ENCODE results near the gene PARD3B. TPM values are rescaled to one million over a fixed set of nuclear protein-coding genes. Genes with fewer than 3 reads are reported as not detected.
A peak's percentile ranks its signal among the peaks of the same experiment; 100 is the strongest.

The PARD3B gene
- total and polyA plus RNA-seq, 2 of the 13 experiments (the other 11 are each of a cell fraction or from before 2014, with no cell fraction given): 0.71 to 2.3 TPM

- TF ChIP-seq, protein P1, sequence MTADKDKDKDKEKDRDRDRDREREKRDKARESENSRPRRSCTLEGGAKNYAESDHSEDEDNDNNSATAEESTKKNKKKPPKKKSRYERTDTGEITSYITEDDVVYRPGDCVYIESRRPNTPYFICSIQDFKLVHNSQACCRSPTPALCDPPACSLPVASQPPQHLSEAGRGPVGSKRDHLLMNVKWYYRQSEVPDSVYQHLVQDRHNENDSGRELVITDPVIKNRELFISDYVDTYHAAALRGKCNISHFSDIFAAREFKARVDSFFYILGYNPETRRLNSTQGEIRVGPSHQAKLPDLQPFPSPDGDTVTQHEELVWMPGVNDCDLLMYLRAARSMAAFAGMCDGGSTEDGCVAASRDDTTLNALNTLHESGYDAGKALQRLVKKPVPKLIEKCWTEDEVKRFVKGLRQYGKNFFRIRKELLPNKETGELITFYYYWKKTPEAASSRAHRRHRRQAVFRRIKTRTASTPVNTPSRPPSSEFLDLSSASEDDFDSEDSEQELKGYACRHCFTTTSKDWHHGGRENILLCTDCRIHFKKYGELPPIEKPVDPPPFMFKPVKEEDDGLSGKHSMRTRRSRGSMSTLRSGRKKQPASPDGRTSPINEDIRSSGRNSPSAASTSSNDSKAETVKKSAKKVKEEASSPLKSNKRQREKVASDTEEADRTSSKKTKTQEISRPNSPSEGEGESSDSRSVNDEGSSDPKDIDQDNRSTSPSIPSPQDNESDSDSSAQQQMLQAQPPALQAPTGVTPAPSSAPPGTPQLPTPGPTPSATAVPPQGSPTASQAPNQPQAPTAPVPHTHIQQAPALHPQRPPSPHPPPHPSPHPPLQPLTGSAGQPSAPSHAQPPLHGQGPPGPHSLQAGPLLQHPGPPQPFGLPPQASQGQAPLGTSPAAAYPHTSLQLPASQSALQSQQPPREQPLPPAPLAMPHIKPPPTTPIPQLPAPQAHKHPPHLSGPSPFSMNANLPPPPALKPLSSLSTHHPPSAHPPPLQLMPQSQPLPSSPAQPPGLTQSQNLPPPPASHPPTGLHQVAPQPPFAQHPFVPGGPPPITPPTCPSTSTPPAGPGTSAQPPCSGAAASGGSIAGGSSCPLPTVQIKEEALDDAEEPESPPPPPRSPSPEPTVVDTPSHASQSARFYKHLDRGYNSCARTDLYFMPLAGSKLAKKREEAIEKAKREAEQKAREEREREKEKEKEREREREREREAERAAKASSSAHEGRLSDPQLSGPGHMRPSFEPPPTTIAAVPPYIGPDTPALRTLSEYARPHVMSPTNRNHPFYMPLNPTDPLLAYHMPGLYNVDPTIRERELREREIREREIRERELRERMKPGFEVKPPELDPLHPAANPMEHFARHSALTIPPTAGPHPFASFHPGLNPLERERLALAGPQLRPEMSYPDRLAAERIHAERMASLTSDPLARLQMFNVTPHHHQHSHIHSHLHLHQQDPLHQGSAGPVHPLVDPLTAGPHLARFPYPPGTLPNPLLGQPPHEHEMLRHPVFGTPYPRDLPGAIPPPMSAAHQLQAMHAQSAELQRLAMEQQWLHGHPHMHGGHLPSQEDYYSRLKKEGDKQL (CRISPR knock-in tag; IDR thresholded peaks at IDR 0.05; ENCODE audit: low read depth): peak; percentile 93
- TF ChIP-seq ZNF263 (CRISPR knock-in tag; IDR thresholded peaks at IDR 0.05) (no peak), PITX1 (CRISPR knock-in tag; IDR thresholded peaks at IDR 0.05) (peak; percentile 96), HNF1A (IDR thresholded peaks at IDR 0.05; ENCODE audit: low read depth) (peak; percentile 71; the same call in 1 of the 2 replicates), HNF1A (CRISPR knock-in tag; IDR thresholded peaks at IDR 0.05; ENCODE audit: borderline replicate concordance) (no peak; the same call in 1 of the 2 replicates), TIGD3 (CRISPR knock-in tag; IDR thresholded peaks at IDR 0.05; ENCODE audit: borderline replicate concordance) (no peak), BCL6 (CRISPR knock-in tag; IDR thresholded peaks at IDR 0.05) (peak; percentile 54; the same call in 1 of the 2 replicates), HMG20A (CRISPR knock-in tag; IDR thresholded peaks at IDR 0.05; ENCODE audit: borderline replicate concordance) (peak; percentile 97), CBX2 (IDR thresholded peaks at IDR 0.05; ENCODE audit: low read depth, low read length) (no peak), CBX2 (CRISPR knock-in tag; IDR thresholded peaks at IDR 0.05; ENCODE audit: low read depth) (no peak), ZNF841 (CRISPR knock-in tag; IDR thresholded peaks at IDR 0.05; ENCODE audit: borderline replicate concordance) (no peak), SMC3 (IDR thresholded peaks at IDR 0.05; ENCODE audit: low read length) (no peak), CBFB (CRISPR knock-in tag; IDR thresholded peaks at IDR 0.05) (peak; percentile 92), NR2F1 (CRISPR knock-in tag; IDR thresholded peaks at IDR 0.05) (peak in 1 of 2 experiments; percentile 67; a peak in 2 of 4 replicates), TBX3 (IDR thresholded peaks at IDR 0.05; ENCODE audit: borderline replicate concordance) (peak; percentile 94), NFE2 (CRISPR knock-in tag; IDR thresholded peaks at IDR 0.05) (peak; percentile 91), TCF7L2 (IDR thresholded peaks at IDR 0.05; ENCODE audit: low read depth, low read length) (peak; percentile 71), HMG20B (CRISPR knock-in tag; conservative IDR thresholded peaks at IDR 0.05) (0 out of 2 replicates have a peak, but pooled peaks have one; percentile 47), ZFP62 (CRISPR knock-in tag; IDR thresholded peaks at IDR 0.05) (no peak), ZIK1 (CRISPR knock-in tag; IDR thresholded peaks at IDR 0.05; ENCODE audit: borderline replicate concordance, low read depth) (no peak), ZNF44 (CRISPR knock-in tag; IDR thresholded peaks at IDR 0.05) (no peak)
These were observed 728.4 kb downstream of the PARD3B start (continued) for GRCh38 chr2:205273627-205274026.

All from HepG2 (cell line).